Thyroid gland (tissue), 4 donors: ENCODE results near the gene MTRF1L.

ENCODE experiments used
- CTCF ChIP-seq, 6 experiments: fragments of 200-600 bp in 3 of 6; fragments of 450-650 bp in 3 of 6; sonication (generic) in 3 of 6; IDR thresholded peaks; one replicate each; pipeline ENCODE4 v1.5.1; 2016 to 2019; ENCODE audit warnings: antibody characterized with exemption in 6 of 6, mild to moderate bottlenecking in 2 of 6, inconsistent platforms in 1 of 6, moderate library complexity in 1 of 6
- POLR2A ChIP-seq, 2 donors: fragments of 450-650 bp; IDR thresholded peaks; one replicate each; pipeline ENCODE4 v1.6.1; 2017; ENCODE audit warnings: antibody characterized with exemption in 2 of 2, mild to moderate bottlenecking in 2 of 2, moderate library complexity in 1 of 2

GRCh38 chr6:153048631-153049030 is 46.1 kb upstream of the MTRF1L start:
- TF ChIP-seq CTCF (IDR thresholded peaks at IDR 0.05) (no peak), POLR2A (IDR thresholded peaks at IDR 0.05) (no peak)
